Uterus (tissue), 4 donors: ENCODE results near the gene SLC38A11. TPM values are rescaled to one million over a fixed set of nuclear protein-coding genes. Genes with fewer than 3 reads are reported as not detected.

Experiments used
- DNase-seq, 2 donors: peaks; one replicate each; pipeline ENCODE4 v3.0.0-alpha.2; 2019 to 2020
- H3K27ac ChIP-seq, 2 donors: fragments of 200-600 bp; sonication (generic); 1 replicate in 1 of 2; 2 replicates in 1 of 2; pipeline ENCODE4 v1.5.1; 2016 to 2018
- H3K27me3 ChIP-seq, 2 donors: fragments of 200-600 bp; sonication (generic); one replicate each; pipeline ENCODE4 v1.5.1; 2018 to 2019; ENCODE audit warnings: control low read depth in 1 of 2
- H3K36me3 ChIP-seq, 2 donors: fragments of 200-600 bp; sonication (generic); one replicate each; pipeline ENCODE4 v1.5.1; 2019; ENCODE audit warnings: control low read depth in 1 of 2
- H3K4me1 ChIP-seq, 2 donors: fragments of 200-600 bp; sonication (generic); one replicate each; pipeline ENCODE4 v1.5.1; 2018 to 2019; ENCODE audit warnings: control low read depth in 1 of 2
- H3K4me3 ChIP-seq, 2 donors: fragments of 200-600 bp; sonication (generic); 1 replicate in 1 of 2; 2 replicates in 1 of 2; pipeline ENCODE4 v1.5.1; 2018 to 2019; ENCODE audit warnings: mild to moderate bottlenecking in 1 of 2
- H3K9me3 ChIP-seq, 2 donors: fragments of 200-600 bp; sonication (generic); one replicate each; pipeline ENCODE4 v1.5.1; 2019; ENCODE audit warnings: control low read depth in 1 of 2
- CTCF ChIP-seq, 4 experiments: fragments of 200-600 bp in 2 of 4; fragments of 450-650 bp in 2 of 4; sonication (generic) in 2 of 4; IDR thresholded peaks; one replicate each; pipeline ENCODE4 v1.5.1; 2016 to 2019; ENCODE audit warnings: antibody characterized with exemption in 4 of 4, mild to moderate bottlenecking in 2 of 4, moderate library complexity in 1 of 4
- POLR2A ChIP-seq, 2 donors: fragments of 450-650 bp; IDR thresholded peaks; one replicate each; pipeline ENCODE4 v1.6.1; 2016; ENCODE audit warnings: antibody characterized with exemption in 2 of 2, mild to moderate bottlenecking in 1 of 2, moderate library complexity in 1 of 2
- intact Hi-C: fragments of 100-400 bp; cut with DNase I; formaldehyde crosslinking; loops from one replicate; pipeline ENCODE4 v1.15.1; 2023; ENCODE audit warnings: low total_unique reads
- total RNA-seq, 4 donors: library from RNA; depleted of rRNA in 3 of 4; stranded (reverse); fragments of >200 nt in 3 of 4; gene quantifications; one replicate each; pipeline versions ENCODE4 v1.1.0 to v1.2.4, GENCODE V29; 2014 to 2023
- donor health status: DM: yes; HTN: yes; CAD: no.

SLC38A11 gene
- total RNA-seq, 4 donors from 2014 or later: under 0.01 to 3.2 (median 1.3) TPM

- H3K4me1 ChIP-seq: no peaks in the 10 kb centered on the region
- no peak overlapping the region for H3K27ac ChIP-seq
- H3K36me3 ChIP-seq: no peaks in the 10 kb centered on the region
- H3K27me3 ChIP-seq: no peaks in the 10 kb centered on the region
- no peak overlapping the region for H3K4me3 ChIP-seq
- H3K9me3 ChIP-seq: no peaks in the 10 kb centered on the region
- DNase-seq: no peak
- intact Hi-C loops: no loop called here
- TF ChIP-seq POLR2A (IDR thresholded peaks at IDR 0.05): no peak
- TF ChIP-seq CTCF (IDR thresholded peaks at IDR 0.05): no peak
Measured at GRCh38 chr2:164964700-164965099, 9.4 kb upstream of the SLC38A11 start.

- DNase-seq: no peak
- no peaks in the 10 kb centered on the region for H3K27me3 ChIP-seq
- peaks cover 0 to 4% of the 10 kb centered on the region in 2 donors for H3K4me1 ChIP-seq
- no peak overlapping the region for H3K4me3 ChIP-seq
- TF ChIP-seq POLR2A (IDR thresholded peaks at IDR 0.05) (no peak), CTCF (IDR thresholded peaks at IDR 0.05) (no peak)
- no peaks in the 10 kb centered on the region for H3K36me3 ChIP-seq
- H3K9me3 ChIP-seq: no peaks in the 10 kb centered on the region
- intact Hi-C loops: no loop called here
- no peak overlapping the region for H3K27ac ChIP-seq
Measured at GRCh38 chr2:164960159-164960558, 4.8 kb upstream of the SLC38A11 start.

- no peak overlapping the region for H3K27ac ChIP-seq
- H3K36me3 ChIP-seq: no peaks in the 10 kb centered on the region
- H3K9me3 ChIP-seq: no peaks in the 10 kb centered on the region
- H3K4me3 ChIP-seq: no peak overlapping the region
- DNase-seq: no peak
- peaks cover 0 to 15% of the 10 kb centered on the region in 2 donors for H3K27me3 ChIP-seq
- H3K4me1 ChIP-seq: peaks cover 0 to 7% of the 10 kb centered on the region in 2 donors
- intact Hi-C loops: no loop called here
- TF ChIP-seq CTCF (IDR thresholded peaks at IDR 0.05) (no peak), POLR2A (IDR thresholded peaks at IDR 0.05) (no peak)
Measured at GRCh38 chr2:164954186-164954585, 1.1 kb downstream of the SLC38A11 start.

GRCh38 chr2:164953279-164953678 is 2.0 kb downstream of the SLC38A11 start:
- Histone ChIP-seq H3K9me3 (no peaks in the 10 kb centered on the region), H3K27me3 (peaks cover 0 to 15% of the 10 kb centered on the region in 2 donors), H3K27ac (no peak overlapping the region), H3K4me3 (no peak overlapping the region), H3K4me1 (peaks cover 0 to 7% of the 10 kb centered on the region in 2 donors), H3K36me3 (no peaks in the 10 kb centered on the region)
- TF ChIP-seq CTCF (IDR thresholded peaks at IDR 0.05) (no peak), POLR2A (IDR thresholded peaks at IDR 0.05) (no peak)
- intact Hi-C loops: no loop called here
- no peak for DNase-seq

GRCh38 chr2:164952057-164952702 is 3.1 kb downstream of the SLC38A11 start:
- DNase-seq: no peak
- TF ChIP-seq CTCF (IDR thresholded peaks at IDR 0.05) (no peak), POLR2A (IDR thresholded peaks at IDR 0.05) (no peak)
- Histone ChIP-seq H3K4me1 (peaks cover 0 to 7% of the 10 kb centered on the region in 2 donors), H3K27me3 (peaks cover 0 to 15% of the 10 kb centered on the region in 2 donors), H3K27ac (no peak overlapping the region), H3K4me3 (no peak overlapping the region), H3K9me3 (no peaks in the 10 kb centered on the region), H3K36me3 (no peaks in the 10 kb centered on the region)
- intact Hi-C loops: no loop called here
